Measurements from ENCODE around the gene PELI3. TPM values are rescaled to one million over a fixed set of nuclear protein-coding genes. Genes with fewer than 3 reads are reported as not detected.

Gene PELI3
- total and polyA plus RNA-seq, 2 donors (not counting 1 experiment from before 2014, with no cell fraction given), result 3.2 to 15.6 TPM

DNA sequence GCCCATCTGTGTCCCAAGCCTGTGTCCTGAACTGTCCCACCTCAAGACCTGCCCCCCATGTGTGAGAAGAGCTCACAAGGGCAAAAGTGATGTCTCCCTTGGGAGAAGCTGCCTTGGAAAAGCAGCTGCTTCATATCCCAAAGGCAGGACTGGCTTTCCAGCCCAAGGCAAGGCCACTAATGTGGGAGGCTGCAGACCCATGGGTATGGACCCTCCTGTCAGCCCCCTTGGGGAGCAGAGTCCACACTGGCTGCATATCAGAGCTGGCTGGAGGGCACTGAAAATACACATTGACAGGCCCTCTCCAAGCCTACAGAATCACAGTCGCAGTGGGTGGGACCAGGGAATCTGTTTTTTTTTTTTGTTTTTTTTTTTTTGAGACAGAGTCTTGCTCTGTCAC is 2.7 kb downstream of the PELI3 start:
- no peaks in the 10 kb centered on the region for H3K27me3 Mint-ChIP-seq
- no peak overlapping the region for H3K27ac Mint-ChIP-seq
- no peak overlapping the region for H3K4me3 Mint-ChIP-seq
- intact Hi-C loops (cut with micrococcal nuclease), result loop anchor here (5.0 kb wide), 1 partner anchor 208 kb away; the partner anchor contains the start of gene RBM4B
- peaks cover 27% of the 10 kb centered on the region for H3K4me1 Mint-ChIP-seq
- TF ChIP-seq CTCF (IDR thresholded peaks at IDR 0.05) (no peak), EZH2 (IDR thresholded peaks at IDR 0.05; ENCODE audit: borderline replicate concordance, insufficient read depth, low read depth, low read length, poor library complexity, severe bottlenecking) (no peak)
- ChIA-PET CTCF (interaction anchor here (0.8 to 5.8 kb wide), 4 partner anchors 10 to 54 kb away, joined by 3 to 41 read pairs (median 8); partner anchors contain the start of genes DPP3 and MRPL11), POLR2A (interaction anchor here (0.7 to 1.2 kb wide), 3 partner anchors 11 to 73 kb away, joined by 3 to 5 read pairs (median 4); partner anchors contain the start of gene DPP3)
- H3K9me3 Mint-ChIP-seq (ENCODE audit: insufficient read depth), result no peaks in the 10 kb centered on the region
- Histone ChIP-seq H3K27me3 (replicated peaks in 1 of 4; ENCODE audit: control extremely low read depth in 1 of 4, control insufficient read depth in 3 of 4, insufficient read depth in 4 of 4, low read length in 3 of 4) (no peaks in the 10 kb centered on the region), H3K4me2 (replicated peaks; ENCODE audit: low read depth, low read length, poor library complexity, severe bottlenecking) (no peak overlapping the region), H3K36me3 (replicated peaks in 1 of 2; ENCODE audit: control extremely low read depth in 1 of 2, control insufficient read depth in 1 of 2, extremely low read depth in 1 of 2, insufficient read depth in 2 of 2, low read length in 1 of 2) (no peaks in the 10 kb centered on the region), H2AFZ (ENCODE audit: insufficient read depth, low read depth, low read length, poor library complexity, severe bottlenecking) (no peak overlapping the region), H3K9ac (ENCODE audit: low read length) (no peak overlapping the region), H3K4me3 (ENCODE audit: control extremely low read depth in 1 of 5, extremely low read depth in 1 of 5, insufficient read depth in 1 of 5, low read depth in 2 of 5, low read length in 4 of 5) (no peak overlapping the region), H3K9me3 (ENCODE audit: control extremely low read depth in 1 of 3, control insufficient read depth in 2 of 3, insufficient read depth in 1 of 3, low read length in 2 of 3) (no peaks in the 10 kb centered on the region), H4K20me1 (ENCODE audit: control insufficient read depth, insufficient read depth, low read length, poor library complexity, severe bottlenecking) (no peaks in the 10 kb centered on the region), H3K27ac (ENCODE audit: low read length in 2 of 2) (no peak overlapping the region), H3K4me1 (ENCODE audit: control insufficient read depth in 2 of 2, insufficient read depth in 2 of 2, low read length in 2 of 2) (peaks cover 27 to 29% of the 10 kb centered on the region in 2 donors), H3K79me2 (ENCODE audit: control insufficient read depth, insufficient read depth, low read length) (peaks cover 4% of the 10 kb centered on the region)
- no CpG with 5 or more reads among the region's 1 CpG for WGBS (ENCODE audit: insufficient coverage)
- DNase-seq (no peak), ATAC-seq (ENCODE audit: low read depth) (no peak)

- ChIA-PET CTCF (interaction anchor here (5.8 kb wide), 1 partner anchor 9 kb away, joined by 41 read pairs; the partner anchor contains the start of gene DPP3), POLR2A (interaction anchor here (0.7 kb wide), 1 partner anchor 72 kb away, joined by 3 read pairs; no protein-coding TSS in a partner anchor)
- H3K27me3 Mint-ChIP-seq, result no peaks in the 10 kb centered on the region
- Histone ChIP-seq H4K20me1 (ENCODE audit: control insufficient read depth, insufficient read depth, low read length, poor library complexity, severe bottlenecking) (no peaks in the 10 kb centered on the region), H3K9me3 (ENCODE audit: control extremely low read depth in 1 of 3, control insufficient read depth in 2 of 3, insufficient read depth in 1 of 3, low read length in 2 of 3) (no peaks in the 10 kb centered on the region), H2AFZ (ENCODE audit: insufficient read depth, low read depth, low read length, poor library complexity, severe bottlenecking) (no peak overlapping the region), H3K27me3 (replicated peaks in 1 of 4; ENCODE audit: control extremely low read depth in 1 of 4, control insufficient read depth in 3 of 4, insufficient read depth in 4 of 4, low read length in 3 of 4) (no peaks in the 10 kb centered on the region), H3K4me2 (replicated peaks; ENCODE audit: low read depth, low read length, poor library complexity, severe bottlenecking) (no peak overlapping the region), H3K4me1 (ENCODE audit: control insufficient read depth in 2 of 2, insufficient read depth in 2 of 2, low read length in 2 of 2) (peaks cover 23 to 24% of the 10 kb centered on the region in 2 donors), H3K4me3 (ENCODE audit: control extremely low read depth in 1 of 5, extremely low read depth in 1 of 5, insufficient read depth in 1 of 5, low read depth in 2 of 5, low read length in 4 of 5) (no peak overlapping the region), H3K27ac (ENCODE audit: low read length in 2 of 2) (no peak overlapping the region), H3K79me2 (ENCODE audit: control insufficient read depth, insufficient read depth, low read length) (peaks cover 4% of the 10 kb centered on the region), H3K36me3 (replicated peaks in 1 of 2; ENCODE audit: control extremely low read depth in 1 of 2, control insufficient read depth in 1 of 2, extremely low read depth in 1 of 2, insufficient read depth in 2 of 2, low read length in 1 of 2) (no peaks in the 10 kb centered on the region), H3K9ac (ENCODE audit: low read length) (no peak overlapping the region)
- TF ChIP-seq CTCF (IDR thresholded peaks at IDR 0.05) (no peak), EZH2 (IDR thresholded peaks at IDR 0.05; ENCODE audit: borderline replicate concordance, insufficient read depth, low read depth, low read length, poor library complexity, severe bottlenecking) (no peak)
- 93% methylated on average over 3 of the region's 3 CpGs for WGBS (ENCODE audit: insufficient coverage)
- peaks cover 25% of the 10 kb centered on the region for H3K4me1 Mint-ChIP-seq
- no peak overlapping the region for H3K27ac Mint-ChIP-seq
- DNase-seq (no peak), ATAC-seq (ENCODE audit: low read depth) (no peak)
- no peak overlapping the region for H3K4me3 Mint-ChIP-seq
- intact Hi-C loops (cut with micrococcal nuclease), result no loop called here
- no peaks in the 10 kb centered on the region for H3K9me3 Mint-ChIP-seq (ENCODE audit: insufficient read depth)
Measured at GRCh38 chr11:66470015-66470414, 3.3 kb downstream of the PELI3 start.
